Activated CD4-positive, alpha-beta T cell treated with anti-CD3 and anti-CD28 coated beads, Interleukin-2, amount 50 U/mL, for 16 hours (primary cell): ENCODE measurements around the gene PCDHGA9.
A peak's percentile ranks its signal among the peaks of the same experiment; 100 is the strongest.
"Not testable (repeated sequence)": the region's sequence is repeated elsewhere in the genome, so short reads cannot be mapped to it uniquely, and the experiment has no call there.

Experiments
- DNase-seq: peaks from one replicate; pipeline ENCODE4 v3.0.0-alpha.2; 2020

Gene PCDHGA9

GRCh38 chr5:141414548-141415274 lies 12.1 kb downstream of the PCDHGA9 start:
- DNase-seq, result not testable (repeated sequence)

- not testable (repeated sequence) for DNase-seq
Measured at GRCh38 chr5:141415275-141415618, 12.7 kb downstream of the PCDHGA9 start.

- peak; percentile 54 for DNase-seq
Measured at GRCh38 chr5:141417494-141418172, 15.1 kb downstream of the PCDHGA9 start, which contains the start of gene PCDHGB7. Gene PCDHGB7, plus strand, starts transcription at chr5:141417677. Its CDS starts 183 bp downstream, at chr5:141417860.

DNA sequence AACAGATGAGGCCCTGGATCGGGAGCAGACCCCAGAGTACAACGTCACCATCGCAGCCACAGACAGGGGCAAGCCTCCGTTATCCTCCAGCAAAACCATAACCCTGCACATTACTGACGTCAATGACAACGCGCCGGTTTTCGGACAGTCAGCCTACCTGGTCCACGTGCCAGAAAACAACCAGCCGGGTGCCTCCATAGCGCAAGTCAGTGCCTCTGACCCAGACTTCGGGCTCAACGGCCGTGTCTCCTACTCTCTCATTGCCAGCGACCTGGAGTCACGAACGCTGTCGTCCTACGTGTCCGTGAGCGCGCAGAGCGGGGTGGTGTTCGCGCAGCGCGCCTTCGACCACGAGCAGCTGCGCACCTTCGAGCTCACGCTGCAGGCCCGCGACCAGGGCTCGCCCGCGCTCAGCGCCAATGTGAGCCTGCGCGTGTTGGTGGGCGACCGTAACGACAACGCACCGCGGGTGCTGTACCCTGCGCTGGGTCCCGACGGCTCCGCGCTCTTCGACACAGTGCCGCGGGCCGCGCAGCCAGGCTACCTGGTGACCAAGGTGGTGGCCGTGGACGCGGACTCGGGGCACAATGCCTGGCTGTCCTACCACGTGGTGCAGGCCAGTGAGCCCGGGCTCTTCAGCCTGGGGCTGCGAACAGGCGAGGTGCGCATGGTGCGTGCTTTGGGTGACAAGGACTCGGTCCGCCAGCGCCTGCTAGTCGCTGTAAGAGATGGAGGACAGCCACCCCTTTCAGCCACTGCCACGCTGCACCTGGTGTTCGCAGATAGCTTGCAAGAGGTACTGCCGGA lies 16.7 kb downstream of the PCDHGA9 start:
- no peak for DNase-seq

GRCh38 chr5:141420855-141421488 lies 18.4 kb downstream of the PCDHGA9 start, which contains the start of gene PCDHGA11:
Gene PCDHGA11, plus strand, starts transcription at chr5:141421051. Its CDS starts 177 bp downstream, at chr5:141421228.
- DNase-seq, result peak; percentile 53

GRCh38 chr5:141421489-141421855 lies 18.9 kb downstream of the PCDHGA9 start:
- DNase-seq, result no peak

DNA sequence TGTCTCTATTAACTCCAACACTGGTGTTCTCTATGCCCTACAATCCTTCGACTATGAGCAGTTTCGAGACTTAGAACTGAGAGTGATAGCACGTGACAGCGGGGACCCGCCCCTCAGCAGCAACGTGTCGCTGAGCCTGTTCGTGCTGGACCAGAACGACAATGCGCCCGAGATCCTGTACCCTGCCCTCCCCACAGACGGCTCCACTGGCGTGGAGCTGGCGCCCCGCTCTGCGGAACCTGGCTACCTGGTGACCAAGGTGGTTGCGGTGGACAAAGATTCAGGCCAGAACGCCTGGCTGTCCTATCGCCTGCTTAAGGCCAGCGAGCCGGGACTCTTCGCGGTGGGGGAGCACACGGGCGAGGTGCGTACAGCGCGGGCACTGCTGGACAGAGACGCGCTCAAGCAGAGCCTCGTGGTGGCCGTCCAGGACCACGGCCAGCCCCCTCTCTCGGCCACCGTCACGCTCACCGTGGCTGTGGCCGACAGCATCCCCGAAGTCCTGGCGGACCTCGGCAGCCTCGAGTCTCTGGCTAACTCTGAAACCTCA lies 20.2 kb downstream of the PCDHGA9 start:
- DNase-seq, result no peak

DNA sequence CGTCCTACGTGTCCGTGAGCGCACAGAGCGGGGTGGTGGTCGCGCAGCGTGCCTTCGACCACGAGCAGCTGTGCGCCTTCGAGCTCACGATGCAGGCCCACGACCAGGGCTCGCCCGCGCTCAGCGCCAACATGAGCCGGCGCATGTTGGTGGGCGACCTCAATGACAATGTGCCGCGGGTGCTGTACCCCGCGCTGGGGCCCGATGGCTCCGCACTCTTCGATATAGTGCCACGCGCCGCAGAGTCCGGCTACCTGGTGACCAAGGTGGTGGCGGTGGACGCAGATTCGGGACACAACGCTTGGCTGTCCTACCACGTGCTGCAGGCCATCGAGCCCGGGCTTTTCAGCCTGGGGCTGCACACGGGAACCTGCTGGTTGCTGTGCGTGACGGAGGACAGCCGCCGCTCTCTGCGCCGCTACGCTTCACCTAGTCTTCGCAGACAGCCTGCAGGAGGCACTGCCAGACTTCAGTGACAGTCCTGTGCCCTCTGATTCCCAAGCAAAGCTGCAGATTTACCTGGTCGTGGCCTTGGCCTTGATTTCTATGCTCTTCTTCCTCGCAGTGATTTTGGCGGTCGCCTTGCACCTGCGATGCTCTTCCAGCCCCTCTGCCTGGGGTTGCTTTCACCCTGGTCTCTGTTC lies 25.3 kb downstream of the PCDHGA9 start:
- DNase-seq, result no peak

GRCh38 chr5:141430332-141431113 lies 27.9 kb downstream of the PCDHGA9 start, which contains the start of gene PCDHGA12:
Gene PCDHGA12, plus strand, starts transcription at chr5:141430507. Its CDS starts 253 bp downstream, at chr5:141430760.
- peak; percentile 37 for DNase-seq

DNA sequence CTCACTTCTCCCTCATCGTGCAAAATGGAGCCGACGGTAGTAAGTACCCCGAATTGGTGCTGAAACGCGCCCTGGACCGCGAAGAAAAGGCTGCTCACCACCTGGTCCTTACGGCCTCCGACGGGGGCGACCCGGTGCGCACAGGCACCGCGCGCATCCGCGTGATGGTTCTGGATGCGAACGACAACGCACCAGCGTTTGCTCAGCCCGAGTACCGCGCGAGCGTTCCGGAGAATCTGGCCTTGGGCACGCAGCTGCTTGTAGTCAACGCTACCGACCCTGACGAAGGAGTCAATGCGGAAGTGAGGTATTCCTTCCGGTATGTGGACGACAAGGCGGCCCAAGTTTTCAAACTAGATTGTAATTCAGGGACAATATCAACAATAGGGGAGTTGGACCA lies 28.7 kb downstream of the PCDHGA9 start:
- DNase-seq, result no peak

DNA sequence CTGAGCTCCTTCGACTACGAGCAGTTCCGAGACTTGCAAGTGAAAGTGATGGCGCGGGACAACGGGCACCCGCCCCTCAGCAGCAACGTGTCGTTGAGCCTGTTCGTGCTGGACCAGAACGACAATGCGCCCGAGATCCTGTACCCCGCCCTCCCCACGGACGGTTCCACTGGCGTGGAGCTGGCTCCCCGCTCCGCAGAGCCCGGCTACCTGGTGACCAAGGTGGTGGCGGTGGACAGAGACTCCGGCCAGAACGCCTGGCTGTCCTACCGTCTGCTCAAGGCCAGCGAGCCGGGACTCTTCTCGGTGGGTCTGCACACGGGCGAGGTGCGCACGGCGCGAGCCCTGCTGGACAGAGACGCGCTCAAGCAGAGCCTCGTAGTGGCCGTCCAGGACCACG lies 29.7 kb downstream of the PCDHGA9 start:
- DNase-seq, result not testable (repeated sequence)

DNA sequence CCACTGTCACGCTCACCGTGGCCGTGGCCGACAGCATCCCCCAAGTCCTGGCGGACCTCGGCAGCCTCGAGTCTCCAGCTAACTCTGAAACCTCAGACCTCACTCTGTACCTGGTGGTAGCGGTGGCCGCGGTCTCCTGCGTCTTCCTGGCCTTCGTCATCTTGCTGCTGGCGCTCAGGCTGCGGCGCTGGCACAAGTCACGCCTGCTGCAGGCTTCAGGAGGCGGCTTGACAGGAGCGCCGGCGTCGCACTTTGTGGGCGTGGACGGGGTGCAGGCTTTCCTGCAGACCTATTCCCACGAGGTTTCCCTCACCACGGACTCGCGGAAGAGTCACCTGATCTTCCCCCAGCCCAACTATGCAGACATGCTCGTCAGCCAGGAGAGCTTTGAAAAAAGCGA lies 30.1 kb downstream of the PCDHGA9 start:
- DNase-seq, result not testable (repeated sequence)

DNA sequence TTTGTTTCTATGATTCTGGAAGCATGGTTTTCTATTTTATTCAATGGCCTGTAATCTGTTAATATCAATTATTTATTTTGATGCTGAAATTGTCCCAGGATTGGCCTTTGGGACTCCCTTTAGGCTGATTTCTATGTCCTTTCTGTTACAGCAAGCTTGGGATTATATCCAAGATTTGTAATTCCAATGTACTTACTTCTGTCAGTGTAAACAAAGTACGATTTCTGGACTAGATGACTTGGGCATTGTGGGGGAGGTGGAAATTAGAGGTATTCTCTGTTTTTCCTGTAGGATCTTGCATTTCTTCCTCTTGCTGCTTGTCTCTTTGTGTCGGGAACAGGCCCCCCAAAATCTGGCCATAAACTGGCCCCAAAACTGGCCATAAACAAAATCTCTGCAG lies 31.4 kb downstream of the PCDHGA9 start:
- no peak for DNase-seq

DNA sequence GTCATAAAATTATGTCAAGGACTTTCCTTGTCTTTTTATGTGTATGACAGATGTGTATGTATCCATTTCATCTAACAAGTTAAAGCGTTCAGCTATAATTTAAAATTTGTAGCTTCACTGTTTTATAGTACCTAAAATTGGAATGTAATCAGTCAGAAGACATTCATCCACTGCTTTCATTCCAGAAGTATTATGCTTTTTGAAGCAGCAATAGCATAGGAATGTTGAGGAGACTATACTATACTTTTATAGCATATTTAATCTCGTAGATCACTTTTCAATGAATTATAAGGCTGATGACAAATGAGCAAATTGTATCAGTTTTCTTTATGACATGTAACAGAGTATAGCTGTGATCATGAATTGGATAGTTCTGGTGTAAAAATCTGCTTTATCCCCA lies 34.6 kb downstream of the PCDHGA9 start:
- no peak for DNase-seq

GRCh38 chr5:141439411-141440141 lies 37.0 kb downstream of the PCDHGA9 start:
- DNase-seq, result no peak

GRCh38 chr5:141440341-141440740 lies 37.8 kb downstream of the PCDHGA9 start:
- no peak for DNase-seq

DNA sequence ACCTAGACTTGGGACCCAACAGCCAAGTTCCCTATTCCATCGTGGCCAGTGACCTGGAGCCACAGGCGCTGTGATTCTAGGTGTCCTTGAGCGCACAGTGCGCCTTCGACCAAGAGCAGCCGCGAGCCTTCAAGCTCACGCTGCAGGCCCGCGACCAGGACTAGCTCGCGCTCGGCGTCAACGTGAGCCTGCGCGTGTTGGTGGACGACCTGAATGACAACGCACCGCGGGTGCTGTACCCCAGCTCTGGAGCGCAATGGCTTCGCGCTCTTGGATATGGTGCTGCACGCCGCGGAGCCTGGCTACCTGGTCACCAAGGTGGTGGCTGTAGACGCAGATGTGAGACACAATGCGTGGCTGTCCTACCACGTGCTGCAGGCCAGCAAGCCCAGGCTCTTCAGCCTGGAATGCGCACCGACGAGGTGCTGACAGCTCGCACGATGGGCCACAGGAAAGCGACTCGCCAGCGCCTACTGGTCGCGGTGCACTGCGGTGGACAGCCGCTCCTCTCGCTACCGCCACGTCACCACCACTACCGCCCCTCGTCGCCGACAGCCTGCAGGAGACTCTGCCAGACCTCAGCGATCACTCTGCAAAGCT lies 39.1 kb downstream of the PCDHGA9 start:
- no peak for DNase-seq
